ENCODE results near the gene FBLN1. TPM values are rescaled to one million over a fixed set of nuclear protein-coding genes. Genes with fewer than 3 reads are reported as not detected.

Gene FBLN1
- total and polyA plus RNA-seq, 2 donors (not counting 3 experiments of a cell fraction or from before 2014, with no cell fraction given): 1.2 to 4.0 TPM

- Histone ChIP-seq H3K79me2 (ENCODE audit: control insufficient read depth, insufficient read depth, low read length) (no peaks in the 10 kb centered on the region), H4K20me1 (replicated peaks; ENCODE audit: control insufficient read depth, extremely low read depth, insufficient read depth, low read length) (no peaks in the 10 kb centered on the region), H3K9ac (replicated peaks; ENCODE audit: extremely low read depth, insufficient read depth, low read length) (no peak overlapping the region), H3K4me3 (replicated peaks in 1 of 3; ENCODE audit: insufficient read depth in 1 of 3, low read depth in 1 of 3, low read length in 3 of 3) (no peak overlapping the region), H3K27me3 (ENCODE audit: control insufficient read depth in 2 of 2, insufficient read depth in 2 of 2, low read length in 2 of 2) (peaks cover 7 to 8% of the 10 kb centered on the region in 2 experiments), H3K27ac (ENCODE audit: insufficient read depth, low read depth, low read length) (no peak overlapping the region), H3K4me2 (ENCODE audit: insufficient read depth, low read length) (no peak overlapping the region), H2AFZ (ENCODE audit: low read depth, low read length) (no peak overlapping the region), H3K9me1 (replicated peaks; ENCODE audit: control insufficient read depth, extremely low read depth, insufficient read depth, low read length) (no peaks in the 10 kb centered on the region), H3K9me3 (replicated peaks; ENCODE audit: control insufficient read depth, insufficient read depth, low read length) (no peaks in the 10 kb centered on the region), H3K36me3 (ENCODE audit: control insufficient read depth in 2 of 2, extremely low read depth in 1 of 2, insufficient read depth in 2 of 2, low read length in 2 of 2) (no peaks in the 10 kb centered on the region), H3K4me1 (ENCODE audit: control insufficient read depth, extremely low read depth, insufficient read depth, low read length) (no peaks in the 10 kb centered on the region)
- dilution Hi-C loops (cut with MboI; ENCODE audit: extremely low pct_ligation_motif_present, low sequenced_read_pairs): no loop called here
- POLR2A ChIA-PET: no interaction called here
- CTCF ChIA-PET: no interaction called here
- TF ChIP-seq CTCF (IDR thresholded peaks at IDR 0.05; ENCODE audit: extremely low read depth in 1 of 2, insufficient read depth in 1 of 2, low read depth in 1 of 2, low read length in 2 of 2): no peak
- TF ChIP-seq EZH2 (IDR thresholded peaks at IDR 0.05; ENCODE audit: borderline replicate concordance, low read depth, low read length, severe bottlenecking): no peak
- no peak for TF ChIP-seq JUN (IDR thresholded peaks at IDR 0.05; ENCODE audit: borderline replicate concordance, insufficient read depth, insufficient read length, low read depth)
- no peak for TF ChIP-seq MYC (IDR thresholded peaks at IDR 0.05; ENCODE audit: low read depth, low read length)
- TF ChIP-seq POLR2AphosphoS5 (IDR thresholded peaks at IDR 0.05; ENCODE audit: insufficient read depth, low read depth, low read length): no peak
- BruUV-seq (replicated peaks): no TSS peak
- intact Hi-C loops (cut with micrococcal nuclease): no loop called here
- no peak for FAIRE-seq
- DNase-seq (ENCODE audit: low read depth, low spot score): no peak
Observed at GRCh38 chr22:45626198-45626651, 123.5 kb downstream of the FBLN1 start.

Measured in endothelial cell of umbilical vein (primary cell).